IMR-90 (cell line): ENCODE results near the gene HDAC10. TPM values are rescaled to one million over a fixed set of nuclear protein-coding genes. Genes with fewer than 3 reads are reported as not detected.

ENCODE experiments used
- ATAC-seq: fragments of 200-7000 bp; cut with Tn5 transposase; 2 replicates; pipeline ENCODE4 v1.9.1; 2020; ENCODE audit warnings: low read depth, mild to moderate bottlenecking, moderate library complexity
- BruUV-seq: library from RNA; stranded (reverse); fragments of 400-500 nt; replicated peaks from 2 replicates; lab custom pipeline; 2021; lab: Mats Ljungman, UMichigan
- CTCF ChIA-PET: fragments of 300-600 bp; formaldehyde crosslinking; extraction: SDS; loops from one replicate; lab custom pipeline; 2021; ENCODE audit warnings: antibody characterized with exemption; lab: Yijun Ruan, JAX
- POLR2A ChIA-PET: fragments of 300-600 bp; sonication (Branson Sonifier 250); formaldehyde crosslinking; loops from one replicate; lab custom pipeline; 2022; ENCODE audit warnings: antibody characterized with exemption; ENCODE audit not compliant: unreplicated experiment; lab: Charles Lee
- DNase-seq: peaks from one replicate; pipeline ENCODE4 v3.0.0; 2013
- H2AFZ ChIP-seq: replicated peaks from 2 replicates; pipeline ENCODE3; 2013; ENCODE audit warnings: low read length, mild to moderate bottlenecking; ENCODE audit not compliant: poor library complexity
- H2AK5ac ChIP-seq: 2 replicates; pipeline ENCODE4 v1.6.1; 2013; ENCODE audit warnings: low read depth, low read length, inconsistent platforms
- H2AK9ac ChIP-seq: replicated peaks from 2 replicates; pipeline ENCODE3; 2013; ENCODE audit warnings: mild to moderate bottlenecking, low read depth, low read length, moderate library complexity; ENCODE audit not compliant: poor library complexity
- H2BK120ac ChIP-seq: 2 replicates; pipeline ENCODE4 v1.6.1; 2013; ENCODE audit warnings: low read depth, low read length, inconsistent platforms
- H2BK15ac ChIP-seq: 3 replicates; pipeline ENCODE4 v1.6.1; 2013; ENCODE audit warnings: low read depth, low read length, inconsistent platforms
- H2BK20ac ChIP-seq: 2 replicates; pipeline ENCODE4 v1.6.1; 2013; ENCODE audit warnings: low read depth, mild to moderate bottlenecking, inconsistent platforms, low read length, moderate library complexity
- H2BK5ac ChIP-seq: 2 replicates; pipeline ENCODE4 v1.6.1; 2013; ENCODE audit warnings: mild to moderate bottlenecking, low read depth, low read length, inconsistent platforms; ENCODE audit not compliant: poor library complexity, severe bottlenecking
- H3K14ac ChIP-seq: replicated peaks from 2 replicates; pipeline ENCODE4 v1.6.1; 2013; ENCODE audit warnings: low read depth, low read length, inconsistent platforms
- H3K18ac ChIP-seq: 2 replicates; pipeline ENCODE4 v1.6.1; 2013; ENCODE audit warnings: low read depth, low read length, control low read depth
- H3K23ac ChIP-seq: 2 replicates; pipeline ENCODE4 v1.6.1; 2013; ENCODE audit warnings: low read depth, low read length, inconsistent platforms
- H3K27ac ChIP-seq: 2 replicates; pipeline ENCODE4 v1.5.1; 2013; ENCODE audit warnings: mild to moderate bottlenecking, control low read depth, low read length; ENCODE audit not compliant: insufficient read depth
- H3K27me3 ChIP-seq: 2 replicates; pipeline ENCODE4 v1.6.1; 2013; ENCODE audit warnings: low read length; ENCODE audit not compliant: control insufficient read depth, insufficient read depth
- H3K36me3 ChIP-seq: 2 replicates; pipeline ENCODE4 v1.6.1; 2013; ENCODE audit warnings: low read length, mixed read lengths; ENCODE audit not compliant: control insufficient read depth, insufficient read depth
- H3K4ac ChIP-seq: 2 replicates; pipeline ENCODE4 v1.6.1; 2013; ENCODE audit warnings: low read depth, low read length, inconsistent platforms
- H3K4me1 ChIP-seq: 2 replicates; pipeline ENCODE4 v1.6.1; 2013; ENCODE audit warnings: low read length, mixed read lengths; ENCODE audit not compliant: control insufficient read depth, insufficient read depth
- H3K4me2 ChIP-seq: 2 replicates; pipeline ENCODE4 v1.6.1; 2013; ENCODE audit warnings: low read depth, mild to moderate bottlenecking, control low read depth, low read length, moderate library complexity
- H3K4me3 ChIP-seq: 2 replicates; pipeline ENCODE4 v1.5.1; 2013; ENCODE audit warnings: low read depth, mild to moderate bottlenecking, control low read depth, low read length, moderate library complexity; ENCODE audit not compliant: insufficient read depth
- H3K56ac ChIP-seq: 2 replicates; pipeline ENCODE4 v1.6.1; 2013; ENCODE audit warnings: low read length, inconsistent platforms; ENCODE audit not compliant: insufficient read depth; ENCODE audit errors: extremely low read depth
- H3K79me1 ChIP-seq, 2 experiments: 2 replicates each; pipeline ENCODE4 v1.6.1; 2013; ENCODE audit warnings: low read length in 2 of 2, inconsistent platforms in 1 of 2, low read depth in 1 of 2
- H3K9ac ChIP-seq: 2 replicates; pipeline ENCODE4 v1.6.1; 2013; ENCODE audit warnings: low read depth, low read length, control low read depth
- H3K9me1 ChIP-seq: 2 replicates; pipeline ENCODE4 v1.6.1; 2013; ENCODE audit warnings: low read length, inconsistent platforms; ENCODE audit not compliant: insufficient read depth
- H3K9me3 ChIP-seq: 2 replicates; pipeline ENCODE4 v1.6.1; 2013; ENCODE audit warnings: low read length; ENCODE audit not compliant: control insufficient read depth, insufficient read depth
- H4K20me1 ChIP-seq: 2 replicates; pipeline ENCODE4 v1.6.1; 2013; ENCODE audit warnings: low read length, inconsistent platforms; ENCODE audit not compliant: insufficient read depth
- H4K5ac ChIP-seq: 2 replicates; pipeline ENCODE4 v1.6.1; 2013; ENCODE audit warnings: mild to moderate bottlenecking, low read depth, low read length, control low read depth
- H4K8ac ChIP-seq, 2 experiments: 2 replicates each; pipeline ENCODE4 v1.6.1; 2013; ENCODE audit warnings: low read depth in 2 of 2, low read length in 2 of 2, control low read depth in 1 of 2, inconsistent platforms in 1 of 2
- H4K91ac ChIP-seq: 2 replicates; pipeline ENCODE4 v1.6.1; 2013; ENCODE audit warnings: low read depth, low read length, inconsistent platforms; ENCODE audit not compliant: insufficient read depth
- CEBPB ChIP-seq: IDR thresholded peaks from 2 replicates; pipeline ENCODE4 v1.6.1; 2012; ENCODE audit warnings: low read depth, low read length, improper control_type of control experiment
- CHD1 ChIP-seq: IDR thresholded peaks from 2 replicates; pipeline ENCODE4 v1.6.1; 2012; ENCODE audit warnings: low read depth, low read length, improper control_type of control experiment
- FOS ChIP-seq: fragments of 150-350 bp; IDR thresholded peaks from 2 replicates; pipeline ENCODE4 v1.6.1; 2016; ENCODE audit warnings: low read depth, low read length
- MAFK ChIP-seq: IDR thresholded peaks from 2 replicates; pipeline ENCODE4 v1.6.1; 2012; ENCODE audit warnings: low read depth, low read length, improper control_type of control experiment
- MAZ ChIP-seq: IDR thresholded peaks from 2 replicates; pipeline ENCODE4 v1.6.1; 2012; ENCODE audit warnings: low read depth, mild to moderate bottlenecking, low read length, improper control_type of control experiment, moderate library complexity, borderline replicate concordance
- POLR2A ChIP-seq: IDR thresholded peaks from 2 replicates; pipeline ENCODE4 v1.6.1; 2012; ENCODE audit warnings: mild to moderate bottlenecking, low read depth, low read length
- RFX5 ChIP-seq: IDR thresholded peaks from 2 replicates; pipeline ENCODE4 v1.8.0; 2012; ENCODE audit warnings: low read depth, mild to moderate bottlenecking, low read length, moderate library complexity
- WGBS, 2 experiments: methylation state at CpG; one replicate each; pipeline versions ENCODE4 v1.1.5 to v1.1.7; 2013; ENCODE audit warnings: missing lambda C conversion rate in 2 of 2; ENCODE audit not compliant: insufficient read length in 1 of 2; ENCODE audit errors: extremely low coverage in 2 of 2; 5-methylcytosine and 5-hydroxymethylcytosine counted together
- dilution Hi-C: fragments of 300-500 bp; cut with HindIII; formaldehyde crosslinking; loops from one replicate; pipeline ENCODE4 v1.14.3; 2018; ENCODE audit warnings: low sequenced_read_pairs; ENCODE audit not compliant: unreplicated experiment
- in situ Hi-C: fragments of 300-500 bp; cut with MboI; formaldehyde crosslinking; loops from 3 replicates; pipeline ENCODE4 v1.14.3; 2019; ENCODE audit warnings: low sequenced_read_pairs, inconsistent platforms, mixed read lengths
- intact Hi-C: fragments of 100-400 bp; cut with micrococcal nuclease; formaldehyde crosslinking; loops from 2 replicates; pipeline ENCODE4 v1.10.0; 2022
- polyA plus RNA-seq, 3 experiments: library from polyadenylated mRNA; depleted of rRNA; stranded (reverse); fragments of >200 nt; gene quantifications; 2 replicates each; pipeline ENCODE4 v1.2.3, GENCODE V29; 2012; ENCODE audit warnings: low replicate concordance in 1 of 3
- total RNA-seq: library from RNA; depleted of rRNA; stranded (reverse); fragments of >200 nt; gene quantifications from 2 replicates; pipeline ENCODE4 v1.2.3, GENCODE V29; 2012
- TF ChIP-seq, protein P1 (sequence below): fragments of 150-350 bp; IDR thresholded peaks from 2 replicates; pipeline ENCODE4 v1.6.1; 2016; ENCODE audit warnings: low read depth, mild to moderate bottlenecking, low read length, moderate library complexity, borderline replicate concordance

The HDAC10 gene
- total and polyA plus RNA-seq, 2 of the 4 experiments (the other 2 are of a cell fraction): 3.9 to 35.7 TPM

DNA sequence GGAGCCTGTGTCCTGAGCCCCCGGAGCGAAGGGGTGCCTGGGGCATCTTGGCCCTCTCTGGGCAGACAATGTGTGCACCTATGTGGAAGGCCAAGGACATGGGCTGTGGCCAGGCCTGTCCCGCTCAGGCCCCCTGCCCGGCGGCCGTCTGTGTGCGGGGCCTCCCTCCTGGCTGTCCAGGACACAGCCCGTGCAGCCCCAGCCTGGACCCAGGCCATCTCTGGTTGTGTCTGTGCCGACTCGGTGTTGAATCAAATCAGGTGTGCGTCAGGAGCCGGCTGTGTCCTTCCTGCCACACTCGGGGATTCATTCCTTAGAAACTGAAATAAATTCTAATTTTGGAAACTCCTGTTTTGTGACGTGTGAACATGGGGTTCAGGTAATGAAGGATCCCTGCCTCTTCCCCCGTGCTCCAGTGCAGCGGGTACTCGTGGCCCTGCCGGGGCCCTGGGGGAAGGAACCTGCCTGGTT lies 51.8 kb downstream of the HDAC10 start:
- no peak overlapping the region for H2BK5ac ChIP-seq
- H3K18ac ChIP-seq: no peak overlapping the region
- H3K23ac ChIP-seq: no peak overlapping the region
- H3K79me1 ChIP-seq: peaks cover 31 to 35% of the 10 kb centered on the region in 2 experiments
- H2BK20ac ChIP-seq: no peak overlapping the region
- H2BK120ac ChIP-seq: no peak overlapping the region
- WGBS, 2 experiments: 86% methylated on average over 10 of the region's 18 CpGs; no CpG with 5 or more reads in 1 of the 2 experiments
- H3K9ac ChIP-seq: no peak overlapping the region
- H4K8ac ChIP-seq: no peak overlapping the region
- no peak overlapping the region for H3K4ac ChIP-seq
- no peaks in the 10 kb centered on the region for H3K27me3 ChIP-seq
- H4K20me1 ChIP-seq: peaks cover 13% of the 10 kb centered on the region
- H4K5ac ChIP-seq: no peak overlapping the region
- intact Hi-C loops: no loop called here
- ATAC-seq: no peak
- no peak overlapping the region for H2BK15ac ChIP-seq
- H4K91ac ChIP-seq: no peak overlapping the region
- H2AK9ac ChIP-seq: peak overlapping the region; percentile 81
- H3K27ac ChIP-seq: no peak overlapping the region
- H3K14ac ChIP-seq: no peak overlapping the region
- H2AK5ac ChIP-seq: no peak overlapping the region
- ChIA-PET CTCF (no interaction called here), POLR2A (no interaction called here)
- no peak overlapping the region for H3K4me3 ChIP-seq
- 0 out of 2 replicates have a peak, but pooled peaks cover 2% of the 10 kb centered on the region for H3K9me1 ChIP-seq
- no peaks in the 10 kb centered on the region for H3K9me3 ChIP-seq
- dilution Hi-C loops: no loop called here
- peaks cover 25% of the 10 kb centered on the region for H3K36me3 ChIP-seq
- no peak overlapping the region for H3K56ac ChIP-seq
- no TSS peak for BruUV-seq
- H3K4me1 ChIP-seq: peaks cover 4% of the 10 kb centered on the region; the same call in 1 of the 2 replicates
- TF ChIP-seq CEBPB (no peak), MAFK (no peak), MAZ (no peak), CHD1 (no peak), POLR2A (no peak), RFX5 (no peak), FOS (no peak)
- TF ChIP-seq, protein P1, sequence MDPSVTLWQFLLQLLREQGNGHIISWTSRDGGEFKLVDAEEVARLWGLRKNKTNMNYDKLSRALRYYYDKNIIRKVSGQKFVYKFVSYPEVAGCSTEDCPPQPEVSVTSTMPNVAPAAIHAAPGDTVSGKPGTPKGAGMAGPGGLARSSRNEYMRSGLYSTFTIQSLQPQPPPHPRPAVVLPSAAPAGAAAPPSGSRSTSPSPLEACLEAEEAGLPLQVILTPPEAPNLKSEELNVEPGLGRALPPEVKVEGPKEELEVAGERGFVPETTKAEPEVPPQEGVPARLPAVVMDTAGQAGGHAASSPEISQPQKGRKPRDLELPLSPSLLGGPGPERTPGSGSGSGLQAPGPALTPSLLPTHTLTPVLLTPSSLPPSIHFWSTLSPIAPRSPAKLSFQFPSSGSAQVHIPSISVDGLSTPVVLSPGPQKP: no peak
- in situ Hi-C loops: no loop called here
- no peak overlapping the region for H2AFZ ChIP-seq
- H3K4me2 ChIP-seq: no peak overlapping the region
- no peak for DNase-seq
